ENCODE measurements around the gene FAM241A.

The FAM241A gene

GRCh38 chr4:112213091-112213490 lies 67.8 kb downstream of the FAM241A start:
- Histone ChIP-seq H2AFZ (ENCODE audit: low read depth) (no peak overlapping the region), H3K4me2 (no peak overlapping the region), H3K4me1 (ENCODE audit: low read depth, poor library complexity, severe bottlenecking) (peaks cover 16% of the 10 kb centered on the region), H3K27ac (no peak overlapping the region), H4K20me1 (ENCODE audit: insufficient read depth) (no peaks in the 10 kb centered on the region; the same call in 1 of the 2 replicates), H3K9ac (no peak overlapping the region), H3K4me3 (IDR thresholded peaks at IDR 0.05; ENCODE audit: insufficient read depth, low read depth, low read length) (no peak overlapping the region), H3K27me3 (ENCODE audit: insufficient read depth, low read depth) (no peaks in the 10 kb centered on the region), H3K79me2 (ENCODE audit: insufficient read depth, low read depth) (no peaks in the 10 kb centered on the region), H3K36me3 (ENCODE audit: insufficient read depth) (no peaks in the 10 kb centered on the region)
- no peak for TF ChIP-seq CTCF (conservative IDR thresholded peaks at IDR 0.05; ENCODE audit: low read depth, low read length)

- no peaks in the 10 kb centered on the region; the same call in 1 of the 2 replicates for H4K20me1 ChIP-seq (ENCODE audit: insufficient read depth)
- H3K4me1 ChIP-seq (ENCODE audit: low read depth, poor library complexity, severe bottlenecking): peaks cover 16% of the 10 kb centered on the region
- H3K79me2 ChIP-seq (ENCODE audit: insufficient read depth, low read depth): no peaks in the 10 kb centered on the region
- no peaks in the 10 kb centered on the region for H3K27me3 ChIP-seq (ENCODE audit: insufficient read depth, low read depth)
- H3K4me2 ChIP-seq: peak overlapping the region; percentile 2
- no peak for TF ChIP-seq CTCF (conservative IDR thresholded peaks at IDR 0.05; ENCODE audit: low read depth, low read length)
- H2AFZ ChIP-seq (ENCODE audit: low read depth): no peak overlapping the region
- no peak overlapping the region for H3K9ac ChIP-seq
- no peaks in the 10 kb centered on the region for H3K36me3 ChIP-seq (ENCODE audit: insufficient read depth)
- H3K27ac ChIP-seq: peak overlapping the region; percentile 8; the same call in 1 of the 2 replicates
- H3K4me3 ChIP-seq (IDR thresholded peaks at IDR 0.05; ENCODE audit: insufficient read depth, low read depth, low read length): no peak overlapping the region
Observed at GRCh38 chr4:112213856-112214255, 68.6 kb downstream of the FAM241A start.

- Histone ChIP-seq H3K27me3 (ENCODE audit: insufficient read depth, low read depth) (no peaks in the 10 kb centered on the region), H3K79me2 (ENCODE audit: insufficient read depth, low read depth) (no peaks in the 10 kb centered on the region), H3K9ac (no peak overlapping the region), H3K4me3 (IDR thresholded peaks at IDR 0.05; ENCODE audit: insufficient read depth, low read depth, low read length) (no peak overlapping the region), H3K4me2 (peak overlapping the region; percentile 16), H4K20me1 (ENCODE audit: insufficient read depth) (no peaks in the 10 kb centered on the region; the same call in 1 of the 2 replicates), H3K36me3 (ENCODE audit: insufficient read depth) (no peaks in the 10 kb centered on the region), H3K4me1 (ENCODE audit: low read depth, poor library complexity, severe bottlenecking) (peaks cover 16% of the 10 kb centered on the region), H2AFZ (ENCODE audit: low read depth) (no peak overlapping the region), H3K27ac (peak overlapping the region; percentile 8; the same call in 1 of the 2 replicates)
- TF ChIP-seq CTCF (conservative IDR thresholded peaks at IDR 0.05; ENCODE audit: low read depth, low read length): peak; percentile 67
Observed at GRCh38 chr4:112214390-112215264, 69.4 kb downstream of the FAM241A start.

GRCh38 chr4:112219826-112220366 lies 74.6 kb downstream of the FAM241A start:
- Histone ChIP-seq H3K27me3 (ENCODE audit: insufficient read depth, low read depth) (no peaks in the 10 kb centered on the region), H3K4me1 (ENCODE audit: low read depth, poor library complexity, severe bottlenecking) (peaks cover 2% of the 10 kb centered on the region), H3K4me3 (IDR thresholded peaks at IDR 0.05; ENCODE audit: insufficient read depth, low read depth, low read length) (no peak overlapping the region), H3K9ac (no peak overlapping the region), H2AFZ (ENCODE audit: low read depth) (no peak overlapping the region), H3K36me3 (ENCODE audit: insufficient read depth) (no peaks in the 10 kb centered on the region), H3K4me2 (no peak overlapping the region), H3K27ac (no peak overlapping the region), H4K20me1 (ENCODE audit: insufficient read depth) (no peaks in the 10 kb centered on the region; the same call in 1 of the 2 replicates), H3K79me2 (ENCODE audit: insufficient read depth, low read depth) (no peaks in the 10 kb centered on the region)
- TF ChIP-seq CTCF (conservative IDR thresholded peaks at IDR 0.05; ENCODE audit: low read depth, low read length): no peak

Data from KMS-11 (cell line).